PFSK-1 (cell line): ENCODE measurements around the gene UBL3.

ENCODE experiments used
- REST ChIP-seq, 2 experiments: IDR thresholded peaks; 2 replicates each; pipeline versions ENCODE4 v1.6.1 to v1.8.0; 2011 to 2012; ENCODE audit warnings: low read depth in 2 of 2, low read length in 2 of 2, control low read depth in 1 of 2, inconsistent platforms in 1 of 2, mild to moderate bottlenecking in 1 of 2, moderate library complexity in 1 of 2; ENCODE audit not compliant: insufficient read depth in 1 of 2
- SIN3A ChIP-seq: IDR thresholded peaks from 2 replicates; pipeline ENCODE4 v1.6.1; 2012; ENCODE audit warnings: mild to moderate bottlenecking, low read length, moderate library complexity, borderline replicate concordance; ENCODE audit not compliant: insufficient read depth

GRCh38 chr13:29753618-29754472 is 96.6 kb downstream of the UBL3 start:
- TF ChIP-seq SIN3A (no peak), REST (IDR thresholded peaks at IDR 0.05; ENCODE audit: insufficient read depth in 1 of 2, low read depth in 2 of 2, low read length in 2 of 2) (no peak)
